Aorta (tissue), 5 donors: ENCODE data around the gene HIPK2. TPM values are rescaled to one million over a fixed set of nuclear protein-coding genes. Genes with fewer than 3 reads are reported as not detected.

Experiments
- ATAC-seq: fragments of 200-7000 bp; cut with Tn5 transposase; one replicate; pipeline ENCODE4 v1.9.1; 2022; ENCODE audit warnings: moderate library complexity; ENCODE audit not compliant: low FRiP score
- DNase-seq, 2 donors: peaks; one replicate each; pipeline ENCODE4 v3.0.0-alpha.2; 2020
- H3K27ac ChIP-seq, 2 donors: one replicate each; pipeline ENCODE4 v1.5.1; 2013; ENCODE audit warnings: low read length in 2 of 2, mild to moderate bottlenecking in 2 of 2, moderate library complexity in 2 of 2, control low read depth in 1 of 2, inconsistent platforms in 1 of 2, low read depth in 1 of 2
- H3K27me3 ChIP-seq, 2 donors: one replicate each; pipeline ENCODE4 v1.6.1; 2013; ENCODE audit warnings: control low read depth in 1 of 2, low read length in 1 of 2, mild to moderate bottlenecking in 1 of 2, moderate library complexity in 1 of 2; ENCODE audit not compliant: insufficient read depth in 2 of 2, control insufficient read depth in 1 of 2
- H3K36me3 ChIP-seq, 2 donors: one replicate each; pipeline ENCODE4 v1.6.1; 2013; ENCODE audit warnings: control low read depth in 1 of 2, low read length in 1 of 2, mild to moderate bottlenecking in 1 of 2; ENCODE audit not compliant: insufficient read depth in 2 of 2, control insufficient read depth in 1 of 2
- H3K4me1 ChIP-seq, 2 donors: one replicate each; pipeline ENCODE4 v1.6.1; 2013; ENCODE audit warnings: low read length in 2 of 2, control low read depth in 1 of 2, mild to moderate bottlenecking in 1 of 2, moderate library complexity in 1 of 2; ENCODE audit not compliant: insufficient read depth in 2 of 2, control insufficient read depth in 1 of 2
- H3K4me3 ChIP-seq, 2 donors: one replicate each; pipeline ENCODE4 v1.5.1; 2013; ENCODE audit warnings: low read length in 2 of 2, control low read depth in 1 of 2, mild to moderate bottlenecking in 1 of 2
- H3K9me3 ChIP-seq: one replicate; pipeline ENCODE4 v1.6.1; 2013; ENCODE audit warnings: mild to moderate bottlenecking, low read length; ENCODE audit not compliant: control insufficient read depth
- WGBS, 2 donors: extraction: QIAGEN DNeasy Blood & Tissue Kit; methylation state at CpG; one replicate each; pipeline ENCODE4 v1.1.7; 2013; 5-methylcytosine and 5-hydroxymethylcytosine counted together
- intact Hi-C, 2 donors: fragments of 100-400 bp; cut with DNase I; formaldehyde crosslinking; loops; one replicate each; pipeline versions ENCODE4 v1.14.2 to v1.15.0; 2022
- polyA plus RNA-seq, 2 donors: library from polyadenylated mRNA; stranded (reverse); fragments of 200-250 nt; gene quantifications; one replicate each; pipeline ENCODE4 v1.2.3, GENCODE V29; 2013
- total RNA-seq, 2 donors: library from RNA; stranded (reverse); fragmentation: NEBNext Ultra II Directional; extraction: Animal tissue kit (Norgen Biotek cat#: 25700); gene quantifications; one replicate each; pipeline ENCODE4 v1.2.1, GENCODE V29; 2021
- donor health status: healthy with polysubstance abuse.
- donor health status: Bipolar disorder and iron deficiency.
- donor health status: DM: no; HTN: no; CAD: no.
- donor health status: DM: no; HTN: no; CAD: no.
- donor health status: DM: yes; HTN: yes; CAD: no.

HIPK2 gene
- total and polyA plus RNA-seq, 4 donors, result 9.4 to 108 (median 23.9) TPM

DNA sequence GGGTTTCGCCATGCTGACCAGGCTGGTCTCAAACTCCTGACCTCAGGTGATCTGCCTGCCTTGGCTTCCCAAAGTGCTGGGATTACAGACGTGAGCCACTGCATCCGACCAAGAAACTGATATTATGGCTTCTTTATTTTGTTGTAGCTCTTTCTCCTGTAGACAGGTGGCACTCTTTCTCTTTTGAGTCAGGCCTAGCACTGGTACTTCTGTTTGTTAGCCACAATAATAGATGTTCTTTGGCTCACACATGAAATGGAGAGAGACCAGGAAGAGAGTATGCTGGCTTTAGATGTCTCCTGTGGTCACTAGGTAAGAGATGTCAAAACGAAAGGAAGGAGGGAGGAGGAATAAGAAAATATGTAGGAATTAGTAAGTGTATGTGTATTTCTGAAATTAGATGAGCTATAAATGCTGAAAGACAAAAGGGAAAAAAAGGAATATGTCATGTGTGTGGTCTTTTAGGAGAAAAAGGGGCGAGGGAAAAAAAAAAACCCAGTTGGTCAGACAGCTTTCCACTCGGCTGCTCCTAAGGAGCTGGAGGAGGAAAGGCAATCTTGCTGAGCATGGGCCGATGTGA lies 175.6 kb downstream of the HIPK2 start:
- no peaks in the 10 kb centered on the region for H3K9me3 ChIP-seq
- WGBS, 2 donors, result 66 to 69% methylated on average over 7 of the region's 7 CpGs
- H3K4me1 ChIP-seq, result peaks cover 0 to 5% of the 10 kb centered on the region in 2 donors
- no peaks in the 10 kb centered on the region for H3K27me3 ChIP-seq
- no peak overlapping the region for H3K27ac ChIP-seq
- H3K4me3 ChIP-seq, result no peak overlapping the region
- intact Hi-C loops, result loop anchor here in 1 of 2 donors (5.0 kb wide), 1 partner anchor 400 kb away; no protein-coding TSS in a partner anchor
- no peak for ATAC-seq
- no peak for DNase-seq
- H3K36me3 ChIP-seq, result peaks cover 0 to 16% of the 10 kb centered on the region in 2 donors

DNA sequence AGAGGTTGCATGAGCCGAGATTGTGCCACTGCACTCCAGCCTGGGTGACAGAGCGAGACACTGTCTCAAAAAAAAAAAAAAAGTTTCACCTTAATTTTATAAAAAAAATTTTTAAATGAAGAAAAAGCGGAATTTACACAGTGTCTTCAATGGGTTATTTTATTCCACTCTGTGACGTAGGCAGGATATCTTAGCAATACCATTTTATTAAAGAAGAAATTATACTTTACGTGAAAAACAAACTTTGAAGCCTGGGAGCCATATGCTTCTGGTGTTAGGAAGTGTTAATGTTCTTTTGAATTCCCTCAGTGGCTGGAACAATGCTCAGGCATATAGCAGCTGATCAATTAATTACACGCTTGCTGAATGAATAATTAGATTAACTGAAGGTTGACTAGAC lies 176.6 kb downstream of the HIPK2 start:
- Histone ChIP-seq H3K36me3 (peaks cover 0 to 20% of the 10 kb centered on the region in 2 donors), H3K4me1 (peaks cover 0 to 5% of the 10 kb centered on the region in 2 donors), H3K27me3 (no peaks in the 10 kb centered on the region), H3K27ac (no peak overlapping the region), H3K4me3 (no peak overlapping the region), H3K9me3 (no peaks in the 10 kb centered on the region)
- ATAC-seq, result no peak
- DNase-seq, result no peak
- WGBS, 2 donors, result 95 to 98% methylated on average over 6 of the region's 6 CpGs
- intact Hi-C loops, result loop anchor here in 1 of 2 donors (5.0 kb wide), 1 partner anchor 401 kb away; no protein-coding TSS in a partner anchor

DNA sequence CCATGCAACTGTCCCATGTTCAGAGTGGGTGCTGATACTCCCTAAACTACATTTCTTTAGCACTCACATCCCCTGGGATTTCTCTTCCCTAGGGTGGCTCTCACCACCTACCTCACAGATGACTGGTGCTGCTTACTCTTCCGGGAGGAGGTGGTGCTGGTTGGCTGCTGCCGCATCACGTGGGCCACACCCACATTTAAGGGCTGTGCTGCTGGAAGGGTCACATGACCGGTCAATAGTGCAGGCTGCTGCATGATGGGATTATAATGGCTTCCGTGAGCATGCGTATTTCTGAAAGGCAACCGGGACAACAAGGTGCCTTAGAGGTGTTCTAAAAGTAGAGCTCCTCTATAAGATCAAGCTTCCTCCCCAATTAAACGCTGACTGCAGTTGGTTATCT lies 177.5 kb downstream of the HIPK2 start:
- Histone ChIP-seq H3K27me3 (no peaks in the 10 kb centered on the region), H3K4me3 (no peak overlapping the region), H3K36me3 (peaks cover 0 to 20% of the 10 kb centered on the region in 2 donors), H3K9me3 (no peaks in the 10 kb centered on the region), H3K4me1 (peaks cover 0 to 5% of the 10 kb centered on the region in 2 donors), H3K27ac (no peak overlapping the region)
- intact Hi-C loops, result loop anchor here in 1 of 2 donors (5.0 kb wide), 1 partner anchor 402 kb away; no protein-coding TSS in a partner anchor
- WGBS, 2 donors, result 92 to 96% methylated on average over 8 of the region's 8 CpGs
- DNase-seq (no peak), ATAC-seq (no peak)

- DNase-seq (no peak), ATAC-seq (no peak)
- Histone ChIP-seq H3K9me3 (no peaks in the 10 kb centered on the region), H3K27ac (no peak overlapping the region), H3K4me3 (no peak overlapping the region), H3K4me1 (peaks cover 0 to 5% of the 10 kb centered on the region in 2 donors), H3K27me3 (no peaks in the 10 kb centered on the region), H3K36me3 (peaks cover 0 to 24% of the 10 kb centered on the region in 2 donors)
- 3 to 20% methylated on average over 1 of the region's 1 CpG for WGBS, 2 donors
- intact Hi-C loops, result no loop called here
Observed at GRCh38 chr7:139598642-139599041, 179.2 kb downstream of the HIPK2 start.

DNA sequence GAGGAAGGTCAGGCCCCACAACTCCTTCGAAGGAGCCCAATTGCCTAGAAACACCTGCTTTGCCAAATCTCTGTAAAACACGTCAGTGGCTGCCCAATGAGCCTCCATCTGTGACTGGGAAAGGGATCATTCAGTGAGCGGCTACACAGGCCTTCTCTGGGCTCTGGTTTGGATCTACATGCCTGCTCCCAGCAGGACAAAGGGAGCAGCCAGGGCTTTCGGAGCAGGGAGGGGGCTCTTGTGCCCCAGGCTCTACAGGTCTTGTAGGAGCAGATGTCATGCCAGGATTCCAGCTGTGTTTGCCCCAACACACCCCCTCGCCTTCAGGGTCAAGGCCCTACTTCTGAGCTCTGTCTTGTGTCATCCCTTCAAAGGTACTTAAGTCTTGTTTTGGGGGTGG lies 180.8 kb downstream of the HIPK2 start:
- H3K27me3 ChIP-seq, result no peaks in the 10 kb centered on the region
- H3K4me3 ChIP-seq, result no peak overlapping the region
- H3K9me3 ChIP-seq, result no peaks in the 10 kb centered on the region
- 88 to 91% methylated on average over 5 of the region's 5 CpGs for WGBS, 2 donors
- DNase-seq (no peak), ATAC-seq (no peak)
- no peak overlapping the region for H3K27ac ChIP-seq
- intact Hi-C loops, result no loop called here
- peaks cover 0 to 5% of the 10 kb centered on the region in 2 donors for H3K4me1 ChIP-seq
- peaks cover 0 to 18% of the 10 kb centered on the region in 2 donors for H3K36me3 ChIP-seq

GRCh38 chr7:139596626-139597025 lies 181.2 kb downstream of the HIPK2 start:
- no peaks in the 10 kb centered on the region for H3K9me3 ChIP-seq
- peaks cover 0 to 19% of the 10 kb centered on the region in 2 donors for H3K36me3 ChIP-seq
- no peak for ATAC-seq
- no peak overlapping the region for H3K27ac ChIP-seq
- intact Hi-C loops, result no loop called here
- DNase-seq, result peak in 1 of 2 donors; percentile 75
- H3K27me3 ChIP-seq, result no peaks in the 10 kb centered on the region
- peaks cover 0 to 5% of the 10 kb centered on the region in 2 donors for H3K4me1 ChIP-seq
- WGBS, 2 donors, result 92 to 95% methylated on average over 17 of the region's 17 CpGs
- no peak overlapping the region for H3K4me3 ChIP-seq

- intact Hi-C loops, result no loop called here
- Histone ChIP-seq H3K4me3 (no peak overlapping the region), H3K27me3 (no peaks in the 10 kb centered on the region), H3K27ac (no peak overlapping the region), H3K4me1 (peaks cover 0 to 5% of the 10 kb centered on the region in 2 donors), H3K9me3 (no peaks in the 10 kb centered on the region), H3K36me3 (peaks cover 0 to 20% of the 10 kb centered on the region in 2 donors)
- WGBS, 2 donors, result 84 to 87% methylated on average over 5 of the region's 5 CpGs
- no peak for DNase-seq
- no peak for ATAC-seq
Observed at GRCh38 chr7:139595806-139596205, 182.0 kb downstream of the HIPK2 start.

DNA sequence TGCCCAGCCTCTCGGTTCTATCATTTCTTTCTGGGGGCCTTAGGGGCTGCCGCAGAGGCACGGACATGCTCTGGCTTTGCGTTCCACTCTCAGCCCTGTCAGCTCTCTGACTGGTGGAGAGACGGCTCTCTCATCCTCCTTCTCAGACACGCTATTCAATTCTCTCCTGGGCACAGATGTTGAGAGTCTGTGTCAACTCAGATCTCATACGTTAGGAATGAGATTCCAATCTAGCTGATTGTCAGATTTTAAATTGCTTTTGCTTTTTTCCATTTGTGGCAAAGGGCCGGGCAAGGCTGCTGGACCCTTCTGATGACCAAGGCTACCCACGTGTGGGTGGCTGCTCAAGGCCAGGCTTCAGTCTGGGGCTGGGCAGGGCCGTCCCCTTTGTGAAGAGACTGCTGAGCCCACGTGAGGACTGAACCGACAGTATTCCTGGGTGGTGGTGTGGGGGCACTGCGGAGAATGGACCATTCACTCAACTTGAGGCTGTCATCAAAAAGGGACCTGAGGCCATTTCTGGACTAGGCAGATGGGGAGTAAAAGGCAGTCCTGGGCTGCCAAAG lies 182.8 kb downstream of the HIPK2 start:
- peaks cover 0 to 14% of the 10 kb centered on the region in 2 donors for H3K36me3 ChIP-seq
- no peaks in the 10 kb centered on the region for H3K9me3 ChIP-seq
- no peak overlapping the region for H3K27ac ChIP-seq
- H3K4me3 ChIP-seq, result no peak overlapping the region
- intact Hi-C loops, result no loop called here
- ATAC-seq (no peak), DNase-seq (no peak)
- 82 to 85% methylated on average over 13 of the region's 13 CpGs for WGBS, 2 donors
- no peaks in the 10 kb centered on the region for H3K27me3 ChIP-seq
- peaks cover 0 to 5% of the 10 kb centered on the region in 2 donors for H3K4me1 ChIP-seq

- DNase-seq, result no peak
- no peak overlapping the region for H3K4me3 ChIP-seq
- intact Hi-C loops, result no loop called here
- 95 to 96% methylated on average over 2 of the region's 2 CpGs for WGBS, 2 donors
- no peak for ATAC-seq
- H3K9me3 ChIP-seq, result no peaks in the 10 kb centered on the region
- peaks cover 0 to 3% of the 10 kb centered on the region in 2 donors for H3K4me1 ChIP-seq
- no peak overlapping the region for H3K27ac ChIP-seq
- no peaks in the 10 kb centered on the region for H3K27me3 ChIP-seq
- peaks cover 0 to 13% of the 10 kb centered on the region in 2 donors for H3K36me3 ChIP-seq
Observed at GRCh38 chr7:139594090-139594489, 183.7 kb downstream of the HIPK2 start.
